ENCODE measurements around the gene PSMD1.

Gene PSMD1

GRCh38 chr2:231034291-231034882, 22.3 kb upstream of the PSMD1 start:
- no peak for DNase-seq (ENCODE audit: low read depth)

GRCh38 chr2:231036131-231036530, 20.5 kb upstream of the PSMD1 start:
- no peak for DNase-seq (ENCODE audit: low read depth)

GRCh38 chr2:231036578-231037106, 20.0 kb upstream of the PSMD1 start:
- no peak for DNase-seq (ENCODE audit: low read depth)

- no peak for DNase-seq (ENCODE audit: low read depth)
These were observed 19.4 kb upstream of the PSMD1 start, which contains the start of gene C2orf72 for GRCh38 chr2:231037202-231037730. Gene C2orf72 (plus strand): TSS chr2:231037523. CDS start chr2:231037566, 43 bp downstream.

- DNase-seq (ENCODE audit: low read depth): no peak
These were observed 18.8 kb upstream of the PSMD1 start for GRCh38 chr2:231037731-231038482.

- DNase-seq (ENCODE audit: low read depth): no peak
These were observed 18.0 kb upstream of the PSMD1 start for GRCh38 chr2:231038483-231039293.

GRCh38 chr2:231039294-231039664, 17.4 kb upstream of the PSMD1 start:
- no peak for DNase-seq (ENCODE audit: low read depth)

- no peak for DNase-seq (ENCODE audit: low read depth)
These were observed 16.8 kb upstream of the PSMD1 start for GRCh38 chr2:231039821-231040364.

GRCh38 chr2:231041061-231041689, 15.5 kb upstream of the PSMD1 start:
- no peak for DNase-seq (ENCODE audit: low read depth)

GRCh38 chr2:231043796-231044195, 12.9 kb upstream of the PSMD1 start:
- no peak for DNase-seq (ENCODE audit: low read depth)

GRCh38 chr2:231046916-231047273, 9.8 kb upstream of the PSMD1 start:
- no peak for DNase-seq (ENCODE audit: low read depth)

- DNase-seq (ENCODE audit: low read depth): no peak
These were observed 9.3 kb upstream of the PSMD1 start for GRCh38 chr2:231047274-231047922.

- DNase-seq (ENCODE audit: low read depth): no peak
These were observed 8.4 kb upstream of the PSMD1 start for GRCh38 chr2:231047923-231048915.

- no peak for DNase-seq (ENCODE audit: low read depth)
These were observed 7.2 kb upstream of the PSMD1 start for GRCh38 chr2:231049286-231050017.

GRCh38 chr2:231050018-231050901, 6.4 kb upstream of the PSMD1 start:
- DNase-seq (ENCODE audit: low read depth): no peak

- DNase-seq (ENCODE audit: low read depth): no peak
These were observed 5.6 kb upstream of the PSMD1 start for GRCh38 chr2:231051116-231051515.

- DNase-seq (ENCODE audit: low read depth): peak; percentile 64
These were observed 3.9 kb upstream of the PSMD1 start for GRCh38 chr2:231052494-231053451.
